SK-N-SH treated with all-trans-retinoic acid at 6 μM for 48 hours (cell line): ENCODE measurements around the gene CYP46A1.

Experiments used
- ATAC-seq: fragments of 200-7000 bp; cut with Tn5 transposase; 3 replicates; pipeline ENCODE4 v1.9.1; 2020; ENCODE audit warnings: mild to moderate bottlenecking, moderate library complexity
- ARNTL ChIP-seq: fragments of 450-650 bp; formaldehyde crosslinking; IDR thresholded peaks from 2 replicates; pipeline ENCODE4 v1.5.0; 2020; ENCODE audit warnings: low read depth, mild to moderate bottlenecking, moderate library complexity, borderline replicate concordance
- BACH2 ChIP-seq: fragments of 250-450 bp; sonication (Bioruptor Pico); IDR thresholded peaks from 2 replicates; pipeline ENCODE4 v1.9.0; 2021; ENCODE audit warnings: mild to moderate bottlenecking, borderline replicate concordance
- CREB5 ChIP-seq: fragments of 250-450 bp; sonication (Bioruptor Pico); IDR thresholded peaks from 2 replicates; pipeline ENCODE4 v1.5.1; 2020; ENCODE audit warnings: low read depth, mild to moderate bottlenecking, moderate library complexity
- CSDC2 ChIP-seq: fragments of 250-450 bp; sonication (Bioruptor Pico); IDR thresholded peaks from 2 replicates; pipeline ENCODE4 v1.5.0; 2020; ENCODE audit warnings: mild to moderate bottlenecking, moderate library complexity
- CSRNP3 ChIP-seq: fragments of 250-450 bp; sonication (Bioruptor Pico); IDR thresholded peaks from 2 replicates; pipeline ENCODE4 v1.5.1; 2021; ENCODE audit warnings: mild to moderate bottlenecking, moderate library complexity
- ESRRG ChIP-seq: fragments of 250-450 bp; sonication (Bioruptor Pico); IDR thresholded peaks from 2 replicates; pipeline ENCODE4 v1.6.1; 2021; ENCODE audit warnings: mild to moderate bottlenecking
- GLIS3 ChIP-seq: fragments of 250-450 bp; sonication (Bioruptor Pico); IDR thresholded peaks from 2 replicates; pipeline ENCODE4 v1.5.0; 2020; ENCODE audit warnings: mild to moderate bottlenecking, moderate library complexity
- ISL1 ChIP-seq: fragments of 250-450 bp; sonication (Bioruptor Pico); IDR thresholded peaks from 2 replicates; pipeline ENCODE4 v2.1.2; 2022; ENCODE audit warnings: mild to moderate bottlenecking, moderate library complexity
- OSR1 ChIP-seq: fragments of 250-450 bp; sonication (Bioruptor Pico); IDR thresholded peaks from 2 replicates; pipeline ENCODE4 v1.8.0; 2022; ENCODE audit warnings: moderate library complexity, mild to moderate bottlenecking, inconsistent platforms
- PPARA ChIP-seq: fragments of 250-450 bp; sonication (Bioruptor Pico); IDR thresholded peaks from 2 replicates; pipeline ENCODE4 v1.5.0; 2020; ENCODE audit warnings: mild to moderate bottlenecking, borderline replicate concordance
- RARB ChIP-seq: fragments of 250-450 bp; sonication (Bioruptor Pico); IDR thresholded peaks from 2 replicates; pipeline ENCODE4 v1.8.0; 2021; ENCODE audit warnings: mild to moderate bottlenecking, moderate library complexity
- SNAI2 ChIP-seq: fragments of 250-450 bp; sonication (Bioruptor Pico); IDR thresholded peaks from 2 replicates; pipeline ENCODE4 v1.5.0; 2020; ENCODE audit warnings: mild to moderate bottlenecking, moderate library complexity
- TCF4 ChIP-seq: fragments of 250-450 bp; sonication (Bioruptor Pico); IDR thresholded peaks from 2 replicates; pipeline ENCODE4 v1.8.0; 2021; ENCODE audit warnings: mild to moderate bottlenecking, moderate library complexity, borderline replicate concordance
- TOX ChIP-seq: fragments of 250-450 bp; sonication (Bioruptor Pico); IDR thresholded peaks from 2 replicates; pipeline ENCODE4 v1.8.0; 2021; ENCODE audit warnings: mild to moderate bottlenecking, moderate library complexity, borderline replicate concordance
- TSHZ2 ChIP-seq: fragments of 250-450 bp; sonication (Bioruptor Pico); IDR thresholded peaks from 2 replicates; pipeline ENCODE4 v1.5.0; 2020; ENCODE audit warnings: mild to moderate bottlenecking, moderate library complexity
- ZC3H10 ChIP-seq: fragments of 250-450 bp; sonication (Bioruptor Pico); IDR thresholded peaks from 2 replicates; pipeline ENCODE4 v1.5.1; 2021; ENCODE audit warnings: mild to moderate bottlenecking, moderate library complexity
- ZFP3 ChIP-seq: fragments of 250-450 bp; sonication (Bioruptor Pico); IDR thresholded peaks from 2 replicates; pipeline ENCODE4 v1.5.0; 2020; ENCODE audit warnings: mild to moderate bottlenecking, moderate library complexity
- ZFP30 ChIP-seq: fragments of 450-650 bp; formaldehyde crosslinking; IDR thresholded peaks from 2 replicates; pipeline ENCODE4 v1.5.0; 2022; ENCODE audit warnings: mild to moderate bottlenecking, moderate library complexity
- ZNF70 ChIP-seq: fragments of 450-650 bp; formaldehyde crosslinking; IDR thresholded peaks from 2 replicates; pipeline ENCODE4 v1.5.0; 2020; ENCODE audit warnings: mild to moderate bottlenecking, moderate library complexity
- ZNF8 ChIP-seq: fragments of 450-650 bp; formaldehyde crosslinking; IDR thresholded peaks from 2 replicates; pipeline ENCODE4 v1.5.0; 2020; ENCODE audit warnings: mild to moderate bottlenecking, moderate library complexity

Gene CYP46A1

GRCh38 chr14:99749763-99750715 is 65.9 kb downstream of the CYP46A1 start:
- TF ChIP-seq CSRNP3 (CRISPR knock-in tag) (no peak), TOX (CRISPR knock-in tag) (no peak), ZFP30 (CRISPR knock-in tag) (no peak), ESRRG (CRISPR knock-in tag) (no peak), OSR1 (CRISPR knock-in tag) (no peak), ARNTL (CRISPR knock-in tag) (no peak), TSHZ2 (CRISPR knock-in tag) (no peak), ZFP3 (CRISPR knock-in tag) (no peak), PPARA (no peak), RARB (CRISPR knock-in tag) (no peak), ZNF70 (no peak), SNAI2 (no peak), CREB5 (CRISPR knock-in tag) (no peak), ZNF8 (CRISPR knock-in tag) (no peak), BACH2 (no peak), CSDC2 (CRISPR knock-in tag) (no peak)
- no peak for ATAC-seq

GRCh38 chr14:99750746-99751450 is 66.8 kb downstream of the CYP46A1 start:
- ATAC-seq: no peak
- TF ChIP-seq ESRRG (CRISPR knock-in tag) (no peak), ZNF8 (CRISPR knock-in tag) (no peak), GLIS3 (no peak), TCF4 (CRISPR knock-in tag) (no peak), RARB (CRISPR knock-in tag) (no peak), ZFP3 (CRISPR knock-in tag) (no peak), ZC3H10 (CRISPR knock-in tag) (no peak), SNAI2 (no peak)

- no peak for ATAC-seq
- TF ChIP-seq CSRNP3 (CRISPR knock-in tag) (no peak), ISL1 (CRISPR knock-in tag) (no peak), CSDC2 (CRISPR knock-in tag) (no peak), TOX (CRISPR knock-in tag) (no peak), ZFP3 (CRISPR knock-in tag) (no peak), SNAI2 (no peak), GLIS3 (no peak), BACH2 (no peak)
Measured at GRCh38 chr14:99751539-99752485, 67.7 kb downstream of the CYP46A1 start.
